Measurements from ENCODE around the gene RPL7A.
"Not testable (repeated sequence)": the region's sequence is repeated elsewhere in the genome, so short reads cannot be mapped to it uniquely, and the experiment has no call there.

Gene RPL7A

GRCh38 chr9:133327834-133328484 is 20.1 kb upstream of the RPL7A start:
- DNase-seq (ENCODE audit: low read depth), result no peak

- DNase-seq (ENCODE audit: low read depth), result not testable (repeated sequence)
Observed at GRCh38 chr9:133329306-133330156, 18.5 kb upstream of the RPL7A start.

- DNase-seq (ENCODE audit: low read depth), result no peak
Observed at GRCh38 chr9:133331221-133331620, 16.8 kb upstream of the RPL7A start.

GRCh38 chr9:133331641-133332380 is 16.2 kb upstream of the RPL7A start:
- DNase-seq (ENCODE audit: low read depth), result no peak

GRCh38 chr9:133332381-133332730 is 15.7 kb upstream of the RPL7A start:
- DNase-seq (ENCODE audit: low read depth), result no peak

- no peak for DNase-seq (ENCODE audit: low read depth)
Observed at GRCh38 chr9:133333011-133333410, 15.0 kb upstream of the RPL7A start.

- no peak for DNase-seq (ENCODE audit: low read depth)
Observed at GRCh38 chr9:133333566-133333965, 14.5 kb upstream of the RPL7A start.

GRCh38 chr9:133334161-133334560 is 13.9 kb upstream of the RPL7A start:
- no peak for DNase-seq (ENCODE audit: low read depth)

GRCh38 chr9:133334888-133335287 is 13.1 kb upstream of the RPL7A start:
- DNase-seq (ENCODE audit: low read depth), result not testable (repeated sequence)

- peak; percentile 91 for DNase-seq (ENCODE audit: low read depth)
Observed at GRCh38 chr9:133335924-133336811, 11.8 kb upstream of the RPL7A start, which contains the start of gene SURF6. Gene SURF6, minus strand, starts transcription at chr9:133336188. Its CDS starts 56 bp downstream, at chr9:133336132.

- no peak for DNase-seq (ENCODE audit: low read depth)
Observed at GRCh38 chr9:133339641-133340040, 8.4 kb upstream of the RPL7A start.

GRCh38 chr9:133340256-133340655 is 7.8 kb upstream of the RPL7A start:
- DNase-seq (ENCODE audit: low read depth), result no peak

- no peak for DNase-seq (ENCODE audit: low read depth)
Observed at GRCh38 chr9:133340916-133341315, 7.1 kb upstream of the RPL7A start.

- DNase-seq (ENCODE audit: low read depth), result no peak
Observed at GRCh38 chr9:133341369-133342068, 6.5 kb upstream of the RPL7A start.

GRCh38 chr9:133342069-133342406 is 6.0 kb upstream of the RPL7A start:
- DNase-seq (ENCODE audit: low read depth), result no peak

- DNase-seq (ENCODE audit: low read depth), result no peak
Observed at GRCh38 chr9:133342570-133342969, 5.4 kb upstream of the RPL7A start.

GRCh38 chr9:133344071-133344470 is 3.9 kb upstream of the RPL7A start:
- DNase-seq (ENCODE audit: low read depth), result no peak

- no peak for DNase-seq (ENCODE audit: low read depth)
Observed at GRCh38 chr9:133344979-133345378, 3.0 kb upstream of the RPL7A start.

- no peak for DNase-seq (ENCODE audit: low read depth)
Observed at GRCh38 chr9:133345596-133345995, 2.4 kb upstream of the RPL7A start.

GRCh38 chr9:133346021-133346785 is 1.8 kb upstream of the RPL7A start:
- DNase-seq (ENCODE audit: low read depth), result no peak

Measured in stimulated activated CD4-positive, alpha-beta T cell treated with anti-CD3 and anti-CD28 coated beads, Interleukin-2, amount 100 ng/mL, for 4 hours (primary cell).